Lung (tissue), 12 donors: ENCODE data around the gene TRABD2B. TPM values are rescaled to one million over a fixed set of nuclear protein-coding genes. Genes with fewer than 3 reads are reported as not detected.
A peak's percentile ranks its signal among the peaks of the same experiment; 100 is the strongest.

Source experiments
- ATAC-seq: fragments of 200-7000 bp; cut with Tn5 transposase; one replicate; pipeline ENCODE4 v1.9.1; 2020; ENCODE audit warnings: moderate number of reproducible peaks; ENCODE audit not compliant: insufficient read depth, low FRiP score
- DNase-seq, 3 donors: peaks; one replicate each; pipeline ENCODE4 v3.0.0-alpha.2; 2013 to 2017
- H3K27ac ChIP-seq, 2 donors: one replicate each; pipeline ENCODE4 v1.5.1; 2013; ENCODE audit warnings: mild to moderate bottlenecking in 2 of 2, moderate library complexity in 2 of 2, control low read depth in 1 of 2, inconsistent platforms in 1 of 2, low read depth in 1 of 2, low read length in 1 of 2
- H3K27me3 ChIP-seq, 3 donors: one replicate each; pipeline ENCODE4 v1.5.1; 2013; ENCODE audit warnings: low read length in 2 of 3; ENCODE audit not compliant: control insufficient read depth in 3 of 3, insufficient read depth in 3 of 3
- H3K36me3 ChIP-seq, 4 donors: one replicate each; pipeline ENCODE4 v1.5.1; 2013; ENCODE audit warnings: low read length in 4 of 4, mild to moderate bottlenecking in 1 of 4, moderate library complexity in 1 of 4; ENCODE audit not compliant: control insufficient read depth in 4 of 4, insufficient read depth in 4 of 4
- H3K4me1 ChIP-seq, 5 donors: one replicate each; pipeline ENCODE4 v1.5.1; 2013; ENCODE audit warnings: low read length in 5 of 5, mild to moderate bottlenecking in 2 of 5, moderate library complexity in 1 of 5; ENCODE audit not compliant: control insufficient read depth in 5 of 5, insufficient read depth in 5 of 5
- H3K4me3 ChIP-seq: one replicate; pipeline ENCODE4 v1.5.1; 2013; ENCODE audit warnings: mild to moderate bottlenecking, control low read depth, moderate library complexity
- H3K9ac ChIP-seq, 2 donors: one replicate each; pipeline ENCODE4 v1.5.1; 2013; ENCODE audit warnings: low read length in 2 of 2, control low read depth in 1 of 2; ENCODE audit not compliant: insufficient read depth in 1 of 2
- H3K9me3 ChIP-seq, 4 donors: one replicate each; pipeline ENCODE4 v1.5.1; 2013; ENCODE audit warnings: low read length in 3 of 4, mild to moderate bottlenecking in 1 of 4, moderate library complexity in 1 of 4; ENCODE audit not compliant: control insufficient read depth in 4 of 4, insufficient read depth in 3 of 4
- CTCF ChIP-seq: IDR thresholded peaks from 2 replicates; pipeline ENCODE4 v1.5.1; 2012; ENCODE audit warnings: mild to moderate bottlenecking; ENCODE audit errors: control extremely low read depth, extremely low read depth
- WGBS, 2 donors: extraction: QIAGEN DNeasy Blood & Tissue Kit; methylation state at CpG; one replicate each; pipeline ENCODE4 v1.1.7; 2013; 5-methylcytosine and 5-hydroxymethylcytosine counted together
- polyA plus RNA-seq, 2 donors: library from polyadenylated mRNA; stranded (reverse); fragments of 200-250 nt; gene quantifications; one replicate each; pipeline ENCODE4 v1.2.1, GENCODE V29; 2013
- total RNA-seq, 2 donors: library from RNA; depleted of rRNA in 1 of 2; stranded (reverse); fragments of >200 nt in 1 of 2; gene quantifications; one replicate each; pipeline ENCODE4 v1.2.1, GENCODE V29; 2014 to 2021
- donor health status: control.
- donor health status: control.
- donor health status: Bipolar disorder and iron deficiency.
- donor health status: healthy.
- donor health status: DM: yes; HTN: yes; CAD: no.

Gene TRABD2B
- total and polyA plus RNA-seq, 4 donors: 0.37 to 1.9 (median 0.64) TPM

GRCh38 chr1:47771751-47772150, 225.4 kb downstream of the TRABD2B start:
- Histone ChIP-seq H3K27ac (no peak overlapping the region), H3K36me3 (no peaks in the 10 kb centered on the region), H3K27me3 (no peaks in the 10 kb centered on the region), H3K9ac (no peak overlapping the region), H3K4me1 (peaks cover 0 to 19% (median 6%) of the 10 kb centered on the region in 5 donors), H3K9me3 (no peaks in the 10 kb centered on the region), H3K4me3 (no peak overlapping the region)
- DNase-seq (peak; percentile 31 to 52 (median 44)), ATAC-seq (no peak)
- no peak for TF ChIP-seq CTCF
- 45 to 47% methylated on average over 13 of the region's 13 CpGs for WGBS, 2 donors

GRCh38 chr1:47769983-47770382, 227.2 kb downstream of the TRABD2B start:
- Histone ChIP-seq H3K9me3 (no peaks in the 10 kb centered on the region), H3K36me3 (no peaks in the 10 kb centered on the region), H3K27ac (no peak overlapping the region), H3K4me1 (peaks cover 0 to 19% (median 7%) of the 10 kb centered on the region in 5 donors), H3K27me3 (no peaks in the 10 kb centered on the region), H3K4me3 (no peak overlapping the region), H3K9ac (no peak overlapping the region)
- ATAC-seq (no peak), DNase-seq (no peak)
- WGBS, 2 donors: 86 to 88% methylated on average over 4 of the region's 4 CpGs
- no peak for TF ChIP-seq CTCF

GRCh38 chr1:47769295-47769694, 227.9 kb downstream of the TRABD2B start:
- H3K9me3 ChIP-seq: no peaks in the 10 kb centered on the region
- no peak overlapping the region for H3K9ac ChIP-seq
- no peak for DNase-seq
- no peaks in the 10 kb centered on the region for H3K27me3 ChIP-seq
- H3K36me3 ChIP-seq: no peaks in the 10 kb centered on the region
- no peak overlapping the region for H3K4me3 ChIP-seq
- no peak for TF ChIP-seq CTCF
- 79 to 90% methylated on average over 3 of the region's 3 CpGs for WGBS, 2 donors
- ATAC-seq: no peak
- H3K4me1 ChIP-seq: peaks cover 0 to 19% (median 14%) of the 10 kb centered on the region in 5 donors
- no peak overlapping the region for H3K27ac ChIP-seq

- no peak for DNase-seq
- no peak overlapping the region for H3K27ac ChIP-seq
- no peak overlapping the region for H3K9ac ChIP-seq
Observed at GRCh38 chr1:47767741-47768100, 229.5 kb downstream of the TRABD2B start.

More at GRCh38 chr1:47767741-47768100, 229.5 kb downstream of the TRABD2B start:
- no peak for ATAC-seq
- Histone ChIP-seq H3K36me3 (no peaks in the 10 kb centered on the region), H3K4me3 (no peak overlapping the region), H3K9me3 (no peaks in the 10 kb centered on the region), H3K27me3 (no peaks in the 10 kb centered on the region), H3K4me1 (peaks cover 0 to 29% (median 15%) of the 10 kb centered on the region in 5 donors)
- WGBS, 2 donors: 77 to 84% methylated on average over 11 of the region's 11 CpGs
- no peak for TF ChIP-seq CTCF
